Lower lobe of right lung (tissue), 2 donors: ENCODE results near the gene ZNF367. TPM values are rescaled to one million over a fixed set of nuclear protein-coding genes. Genes with fewer than 3 reads are reported as not detected.

Experiments used
- ATAC-seq, 2 donors: fragments of 200-7000 bp; cut with Tn5 transposase; one replicate each; pipeline ENCODE4 v1.9.1; 2020 to 2022; ENCODE audit warnings: mild to moderate bottlenecking in 2 of 2, moderate library complexity in 2 of 2
- DNase-seq: peaks from one replicate; pipeline ENCODE4 v3.0.0-alpha.2; 2020
- H3K27ac ChIP-seq: fragments of 200-600 bp; one replicate; pipeline ENCODE4 v1.8.0; 2022
- H3K27me3 ChIP-seq: fragments of 200-600 bp; one replicate; pipeline ENCODE4 v1.8.0; 2022; ENCODE audit warnings: low read depth
- H3K36me3 ChIP-seq: fragments of 200-600 bp; one replicate; pipeline ENCODE4 v1.8.0; 2022; ENCODE audit warnings: mild to moderate bottlenecking
- H3K4me1 ChIP-seq: fragments of 200-600 bp; one replicate; pipeline ENCODE4 v1.8.0; 2022
- H3K4me3 ChIP-seq: fragments of 200-600 bp; one replicate; pipeline ENCODE4 v1.8.0; 2022; ENCODE audit warnings: mild to moderate bottlenecking
- H3K9me3 ChIP-seq: fragments of 200-600 bp; one replicate; pipeline ENCODE4 v1.8.0; 2022
- CTCF ChIP-seq: fragments of 200-600 bp; IDR thresholded peaks from one replicate; pipeline ENCODE4 v1.8.0; 2022; ENCODE audit warnings: antibody characterized with exemption, mild to moderate bottlenecking
- intact Hi-C: fragments of 100-400 bp; cut with DNase I; formaldehyde crosslinking; loops from one replicate; pipeline ENCODE4 v1.11.0; 2022
- total RNA-seq: library from RNA; stranded (reverse); fragmentation: NEBNext Ultra II Directional; extraction: Animal tissue kit (Norgen Biotek cat#: 25700); gene quantifications from one replicate; pipeline ENCODE4 v1.2.1, GENCODE V29; 2021
- donor health status: DM: no; HTN: yes; CAD: no; lungs with severe emphysema.

ZNF367 gene
- total RNA-seq, 1 donor from 2014 or later: 1.1 TPM

GRCh38 chr9:96411129-96411838, 6.9 kb downstream of the ZNF367 start:
- Histone ChIP-seq H3K4me3 (no peak overlapping the region), H3K27me3 (no peaks in the 10 kb centered on the region), H3K4me1 (peaks cover 8% of the 10 kb centered on the region), H3K36me3 (no peaks in the 10 kb centered on the region), H3K9me3 (no peaks in the 10 kb centered on the region), H3K27ac (no peak overlapping the region)
- intact Hi-C loops: no loop called here
- TF ChIP-seq CTCF: no peak
- DNase-seq: no peak
- ATAC-seq: no peak

GRCh38 chr9:96408409-96409280, 9.5 kb downstream of the ZNF367 start:
- Histone ChIP-seq H3K27me3 (no peaks in the 10 kb centered on the region), H3K36me3 (no peaks in the 10 kb centered on the region), H3K4me3 (no peak overlapping the region), H3K4me1 (peaks cover 7% of the 10 kb centered on the region), H3K27ac (no peak overlapping the region), H3K9me3 (no peaks in the 10 kb centered on the region)
- no peak for ATAC-seq
- intact Hi-C loops: no loop called here
- no peak for DNase-seq
- no peak for TF ChIP-seq CTCF

GRCh38 chr9:96400132-96400910, 17.8 kb downstream of the ZNF367 start:
- Histone ChIP-seq H3K27me3 (no peaks in the 10 kb centered on the region), H3K27ac (no peak overlapping the region), H3K4me1 (no peaks in the 10 kb centered on the region), H3K4me3 (no peak overlapping the region), H3K9me3 (no peaks in the 10 kb centered on the region), H3K36me3 (no peaks in the 10 kb centered on the region)
- ATAC-seq (no peak), DNase-seq (no peak)
- no peak for TF ChIP-seq CTCF
- intact Hi-C loops: no loop called here

- H3K9me3 ChIP-seq: no peaks in the 10 kb centered on the region
- intact Hi-C loops: no loop called here
- no peak for DNase-seq
- no peaks in the 10 kb centered on the region for H3K27me3 ChIP-seq
- TF ChIP-seq CTCF: no peak
- ATAC-seq: no peak
- H3K4me3 ChIP-seq: no peak overlapping the region
- H3K36me3 ChIP-seq: no peaks in the 10 kb centered on the region
- peak overlapping the region; percentile 37 for H3K27ac ChIP-seq
- H3K4me1 ChIP-seq: no peaks in the 10 kb centered on the region
These were observed 18.9 kb downstream of the ZNF367 start for GRCh38 chr9:96399325-96399633.

GRCh38 chr9:96398582-96399324, 19.4 kb downstream of the ZNF367 start:
- Histone ChIP-seq H3K36me3 (no peaks in the 10 kb centered on the region), H3K4me3 (no peak overlapping the region), H3K27me3 (no peaks in the 10 kb centered on the region), H3K9me3 (no peaks in the 10 kb centered on the region), H3K4me1 (no peaks in the 10 kb centered on the region), H3K27ac (peak overlapping the region; percentile 37)
- intact Hi-C loops: no loop called here
- ATAC-seq: no peak
- no peak for DNase-seq
- TF ChIP-seq CTCF: no peak
